Occipital lobe (tissue), 2 donors: ENCODE results near the gene VAPB. TPM values are rescaled to one million over a fixed set of nuclear protein-coding genes. Genes with fewer than 3 reads are reported as not detected.
"Not testable (repeated sequence)": the region's sequence is repeated elsewhere in the genome, so short reads cannot be mapped to it uniquely, and the experiment has no call there.

Experiments used
- DNase-seq: peaks from one replicate; lab custom pipeline; 2025; lab: John Stamatoyannopoulos, UW
- total RNA-seq: library from RNA; depleted of rRNA; stranded (reverse); fragments of >200 nt; gene quantifications from one replicate; pipeline ENCODE4 v1.2.3, GENCODE V29; 2014

Gene VAPB
- total RNA-seq, 1 donor from 2014 or later, result 18.2 TPM

DNA sequence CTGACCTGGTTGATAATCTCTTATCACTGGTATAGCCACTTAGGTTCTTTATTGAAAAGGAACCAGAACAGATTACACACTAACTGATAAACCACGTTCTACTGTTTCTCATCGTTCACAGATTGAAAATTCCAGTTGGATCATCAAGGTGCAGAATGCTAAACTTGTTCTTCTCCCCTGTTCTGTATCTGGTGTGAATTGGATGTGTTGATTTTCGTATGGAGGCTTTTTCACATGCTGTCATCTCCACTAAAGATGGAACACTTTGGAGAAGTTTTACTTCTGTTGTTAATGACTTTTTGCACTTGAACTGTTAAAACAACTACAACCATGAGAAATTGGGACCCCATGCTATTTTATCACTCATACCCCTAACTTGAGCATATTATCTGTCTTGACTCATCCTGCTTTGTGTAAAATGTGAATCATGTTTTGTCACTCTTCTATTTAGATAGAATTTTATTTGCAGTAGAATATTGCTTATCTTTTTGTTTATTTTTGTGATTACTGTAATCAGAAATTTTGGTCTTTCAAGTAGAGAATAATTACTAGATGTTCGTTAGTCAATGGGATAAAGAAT, 17.5 kb downstream of the VAPB start:
- no peak for DNase-seq

- DNase-seq, result no peak
Observed at GRCh38 chr20:58407201-58407873, 18.3 kb downstream of the VAPB start.

GRCh38 chr20:58407966-58408557, 19.0 kb downstream of the VAPB start:
- DNase-seq, result no peak

DNA sequence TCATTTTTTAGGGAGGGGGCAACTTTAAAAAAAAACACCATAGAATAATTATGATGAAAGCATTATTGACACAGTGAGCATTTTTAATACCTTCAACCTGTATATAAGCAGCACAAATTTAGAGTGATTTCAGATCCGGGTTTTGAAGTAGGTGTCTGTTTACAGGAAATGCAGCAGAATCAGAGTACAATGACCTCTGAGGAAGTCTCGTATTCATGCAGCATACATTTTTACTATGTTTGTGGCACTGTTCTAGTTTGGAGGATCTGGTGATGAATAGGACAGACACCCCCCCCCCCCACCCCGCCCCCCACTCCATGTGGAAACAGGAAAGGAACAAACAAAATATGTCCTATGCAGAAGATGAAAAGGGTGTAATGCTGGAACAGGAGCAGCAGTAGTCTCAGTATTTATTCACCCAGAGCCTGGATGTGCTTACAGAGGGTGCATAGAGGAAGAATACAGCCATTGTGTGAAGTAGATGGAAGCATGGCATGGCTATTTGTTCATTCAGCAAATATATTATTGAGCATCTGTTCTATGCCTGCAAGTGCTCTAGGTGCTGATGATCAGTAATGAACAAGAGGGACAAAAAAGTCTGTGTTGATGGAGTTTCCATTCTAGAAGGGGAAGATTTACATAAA, 19.7 kb downstream of the VAPB start:
- no peak for DNase-seq

DNA sequence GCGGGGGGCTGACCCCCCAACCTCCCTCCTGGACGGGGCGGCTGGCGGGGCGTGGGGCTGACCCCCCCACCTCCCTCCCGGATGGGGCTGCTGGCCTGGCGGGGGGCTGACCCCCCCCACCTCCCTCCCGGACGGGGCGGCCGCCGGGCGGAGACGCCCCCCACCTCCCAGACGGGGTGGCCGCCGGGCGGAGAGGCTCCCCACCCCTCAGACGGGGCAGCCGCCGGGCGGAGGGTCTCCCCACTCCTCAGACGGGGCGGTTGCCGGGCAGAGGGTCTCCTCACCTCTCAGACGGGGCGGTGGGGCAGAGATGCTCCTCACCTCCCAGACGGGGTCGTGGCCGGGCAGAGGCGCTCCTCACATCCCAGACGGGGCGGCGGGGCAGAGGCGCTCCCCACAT, 25.2 kb downstream of the VAPB start:
- not testable (repeated sequence) for DNase-seq

GRCh38 chr20:58414786-58415185, 25.8 kb downstream of the VAPB start:
- not testable (repeated sequence) for DNase-seq

DNA sequence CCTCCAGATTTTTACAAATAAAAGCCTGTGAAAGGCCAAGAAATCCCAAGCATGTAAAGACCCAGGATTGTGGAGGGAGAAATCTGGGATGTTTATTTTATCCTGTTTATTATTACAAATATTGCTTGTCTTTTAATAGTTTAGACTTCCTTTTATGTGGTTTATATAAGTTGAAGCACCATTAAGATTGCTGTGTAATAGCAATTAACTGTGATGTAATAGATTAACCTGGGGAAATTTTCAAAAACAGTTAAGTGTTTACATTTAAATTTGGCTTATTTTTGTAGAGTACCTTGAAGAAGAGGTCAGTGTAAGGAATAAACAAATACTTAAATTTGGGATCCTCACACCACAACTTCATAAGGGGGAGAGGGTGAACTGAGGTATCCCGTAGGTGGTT, 27.0 kb downstream of the VAPB start:
- DNase-seq, result no peak

DNA sequence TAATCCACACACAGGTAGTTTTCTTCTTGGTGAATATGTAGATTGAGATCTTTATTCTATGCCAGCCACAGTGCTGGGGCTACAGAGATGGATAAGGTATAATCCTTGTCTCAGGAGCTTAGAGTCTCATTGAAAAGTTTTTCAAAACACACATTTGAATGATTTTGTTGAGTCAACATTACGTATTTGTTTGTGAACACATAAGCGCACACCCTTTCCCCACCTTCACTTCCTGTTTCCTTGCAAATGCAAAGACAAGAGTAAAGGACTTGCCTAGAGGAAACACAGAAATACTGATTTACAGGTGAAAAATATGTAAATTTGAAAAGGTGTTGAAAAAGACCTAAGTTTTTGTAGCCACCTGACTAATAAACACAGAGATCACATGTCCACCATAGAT, 27.8 kb downstream of the VAPB start:
- DNase-seq, result no peak

GRCh38 chr20:58417438-58417837, 28.4 kb downstream of the VAPB start:
- no peak for DNase-seq

- DNase-seq, result no peak
Observed at GRCh38 chr20:58418949-58419748, 30.1 kb downstream of the VAPB start.

DNA sequence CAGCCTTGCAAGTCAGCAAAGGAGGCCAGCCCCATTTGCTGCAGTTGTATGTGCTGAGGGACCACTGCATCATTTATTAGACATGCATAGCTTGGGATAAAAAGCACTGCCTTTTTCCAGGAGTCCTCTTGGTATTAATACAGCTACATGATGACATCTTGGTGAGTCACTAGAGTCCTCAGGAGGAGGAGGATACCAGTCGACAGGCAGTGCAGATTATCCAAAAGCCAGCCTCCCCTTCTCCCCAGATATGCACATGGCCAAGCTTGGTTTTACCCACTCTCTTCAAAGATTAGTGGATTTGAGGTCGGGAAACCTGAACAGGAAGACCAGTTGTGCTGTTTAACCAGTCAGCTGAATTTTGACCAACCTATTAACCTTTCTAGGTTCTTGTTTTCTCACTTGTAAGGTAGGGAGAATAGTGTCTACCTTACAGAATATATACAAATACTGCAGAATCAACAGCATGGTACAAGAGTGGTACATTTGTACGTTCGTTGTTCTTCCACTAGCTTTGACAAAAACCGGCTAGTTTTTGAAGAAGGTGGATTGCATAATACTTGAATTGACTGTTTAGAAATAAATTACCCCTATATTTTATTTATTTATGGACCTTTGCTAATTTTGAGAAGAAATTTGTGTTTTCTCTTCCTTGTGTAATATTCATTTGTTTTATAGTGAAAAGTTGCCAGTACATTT, 31.9 kb downstream of the VAPB start:
- no peak for DNase-seq

- DNase-seq, result no peak
Observed at GRCh38 chr20:58421497-58421850, 32.4 kb downstream of the VAPB start.

DNA sequence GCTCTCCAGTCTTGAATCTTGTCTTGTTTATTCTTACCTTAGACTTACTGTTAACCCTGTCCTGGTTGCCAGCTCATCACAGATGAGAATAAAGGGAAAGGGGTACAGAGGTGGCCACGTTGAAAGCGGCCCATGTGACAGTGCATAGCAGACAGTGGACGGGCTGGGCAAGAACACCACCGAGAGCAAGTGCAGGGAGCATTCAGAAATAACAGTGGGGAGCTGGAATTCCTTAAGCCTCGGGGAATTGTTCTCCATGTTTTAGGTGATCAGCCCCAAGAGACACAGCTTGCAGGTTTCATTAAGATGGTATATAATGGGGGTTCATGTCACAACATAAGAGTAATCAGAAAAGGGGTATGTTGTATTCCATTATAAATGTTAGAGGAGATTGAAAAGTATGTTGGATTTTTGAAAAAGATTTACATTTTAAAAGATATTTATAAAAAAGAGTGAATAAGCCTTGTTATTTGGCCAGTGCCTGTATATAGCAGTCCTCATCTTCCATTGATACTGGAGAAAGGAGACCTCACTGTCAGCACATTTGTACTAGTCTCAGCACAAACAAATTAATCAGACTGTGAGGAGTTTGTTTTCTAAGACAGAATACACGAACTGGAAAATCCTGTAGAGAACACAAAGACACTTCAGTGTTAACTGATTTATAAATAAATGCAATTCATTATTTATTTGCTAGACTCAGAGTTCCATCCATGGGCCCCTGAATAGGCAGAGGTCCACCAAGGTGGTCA, 35.4 kb downstream of the VAPB start:
- DNase-seq, result no peak

- not testable (repeated sequence) for DNase-seq
Observed at GRCh38 chr20:58427571-58427970, 38.5 kb downstream of the VAPB start.

- no peak for DNase-seq
Observed at GRCh38 chr20:58428364-58428763, 39.3 kb downstream of the VAPB start.

DNA sequence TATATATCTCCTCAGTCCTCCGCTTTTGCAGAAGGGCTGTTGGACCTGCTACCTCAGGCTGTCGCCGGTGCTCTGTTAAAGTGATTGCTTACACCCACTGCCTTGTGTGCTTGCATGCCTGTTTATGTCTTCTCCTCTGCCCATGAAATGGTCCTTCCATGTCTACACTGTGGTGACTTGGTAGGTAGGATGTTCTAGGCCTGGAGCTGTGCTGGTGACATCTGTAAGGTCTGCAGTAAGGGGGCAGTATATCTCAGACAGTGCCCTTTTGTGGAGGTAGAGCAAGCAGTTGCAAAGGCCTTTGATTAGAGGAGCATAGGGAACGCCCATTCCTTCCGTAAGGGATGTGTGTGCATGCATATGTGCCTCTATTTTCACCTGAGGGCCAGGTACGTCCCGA, 40.3 kb downstream of the VAPB start:
- DNase-seq, result no peak

DNA sequence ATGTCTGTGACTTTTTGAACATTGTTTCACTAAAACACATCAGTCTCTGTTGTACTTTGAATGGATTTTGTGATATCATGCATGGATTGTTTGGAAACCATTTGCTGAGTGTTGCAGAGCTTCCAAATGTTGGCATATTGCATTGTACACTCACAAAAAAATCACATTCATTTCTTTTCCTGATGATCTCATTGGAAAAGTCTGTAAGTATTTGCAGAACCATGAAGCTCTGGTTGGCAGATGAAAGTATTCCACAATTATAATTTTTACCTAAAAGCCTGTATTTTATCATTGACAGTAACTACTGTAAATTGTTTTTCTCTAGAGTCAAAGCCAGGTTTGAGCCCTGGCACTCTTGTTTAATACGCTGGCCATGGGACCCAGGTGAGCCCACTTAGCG, 42.1 kb downstream of the VAPB start:
- DNase-seq, result no peak

GRCh38 chr20:58432186-58432954, 43.3 kb downstream of the VAPB start:
- no peak for DNase-seq

DNA sequence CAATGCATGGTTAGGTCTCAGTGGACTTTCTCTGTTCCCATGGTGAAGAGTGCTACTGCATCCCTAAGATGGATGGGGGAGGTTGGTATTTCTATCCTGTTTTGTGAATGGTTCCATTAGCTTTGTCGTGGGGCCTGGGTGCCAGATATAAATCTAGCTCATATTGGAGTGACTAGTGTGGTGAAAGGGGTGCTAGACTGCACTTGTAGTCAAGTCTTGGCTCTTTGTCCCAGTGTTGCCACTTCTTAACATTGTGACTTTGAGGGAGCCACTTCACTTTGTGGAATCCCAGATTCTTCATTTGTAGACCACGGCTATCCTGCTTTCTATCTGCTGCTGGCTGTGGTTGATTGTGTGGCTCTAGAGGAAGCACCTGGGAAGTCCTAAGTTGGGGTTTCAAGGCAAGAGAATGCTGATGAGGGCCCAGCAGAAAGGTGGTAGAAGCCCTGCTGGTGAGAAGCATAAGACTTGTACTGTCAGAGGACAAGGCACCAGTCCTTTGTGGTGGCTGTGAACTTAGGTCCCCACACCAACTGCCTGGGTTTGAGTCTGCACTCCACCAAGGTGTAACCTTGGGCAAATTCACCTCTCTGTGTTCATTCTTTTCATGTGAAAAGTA, 44.1 kb downstream of the VAPB start:
- DNase-seq, result no peak
